GM18873 (cell line): ENCODE measurements around the gene CNNM2.
"Not testable (repeated sequence)": the region's sequence is repeated elsewhere in the genome, so short reads cannot be mapped to it uniquely, and the experiment has no call there.

Experiments
- ATAC-seq: cut with Tn5 transposase; IDR thresholded peaks from one replicate; pipeline ENCODE4 v1.9.1; 2021; ENCODE audit warnings: mild to moderate bottlenecking, moderate library complexity, moderate number of reproducible peaks; ENCODE audit not compliant: unreplicated experiment, low FRiP score

Gene CNNM2

DNA sequence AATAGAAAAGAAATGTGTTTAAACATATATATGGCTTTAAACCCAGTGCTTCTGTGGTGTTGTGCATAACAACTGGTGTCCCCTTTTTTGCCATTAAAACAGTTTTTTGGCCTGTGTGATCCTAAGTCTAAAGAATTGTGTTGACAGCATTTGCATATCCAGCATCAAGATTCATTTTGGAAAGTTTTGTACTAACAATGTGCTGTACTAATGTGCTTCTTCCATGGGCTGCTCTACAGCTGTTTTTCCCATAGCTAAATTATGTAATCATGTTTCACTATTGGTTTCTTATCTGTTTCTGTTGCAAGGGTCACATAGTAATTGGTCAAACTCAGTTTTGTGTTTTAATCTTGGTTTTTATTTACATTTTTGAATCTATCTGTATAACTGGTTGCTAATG is 5.5 kb downstream of the CNNM2 start:
- no peak for ATAC-seq

GRCh38 chr10:102926842-102927241 is 8.7 kb downstream of the CNNM2 start:
- no peak for ATAC-seq

- ATAC-seq, result no peak
These were observed 9.4 kb downstream of the CNNM2 start for GRCh38 chr10:102927311-102928010.

DNA sequence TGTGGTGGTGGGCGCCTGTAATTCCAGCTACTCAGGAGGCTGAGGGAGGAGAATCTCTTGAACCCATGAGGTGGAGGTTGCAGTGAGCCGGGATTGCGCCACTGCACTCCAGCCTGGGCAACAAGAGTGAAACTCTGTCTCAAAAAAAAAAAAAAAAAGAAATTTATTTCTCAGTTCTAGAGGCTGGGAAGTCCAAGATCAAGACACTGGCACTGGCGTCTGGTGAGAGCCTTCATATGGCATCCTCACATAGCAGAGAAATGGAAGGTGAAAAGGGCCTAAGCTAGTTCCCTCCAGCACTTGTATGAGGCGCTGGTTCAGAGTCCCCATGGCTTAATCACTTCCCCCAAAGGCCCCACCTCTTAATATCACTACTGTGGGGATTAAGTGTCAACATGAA is 10.3 kb downstream of the CNNM2 start:
- ATAC-seq, result not testable (repeated sequence)

- no peak for ATAC-seq
These were observed 12.6 kb downstream of the CNNM2 start for GRCh38 chr10:102930720-102931119.

- no peak for ATAC-seq
These were observed 13.5 kb downstream of the CNNM2 start for GRCh38 chr10:102931643-102932042.

DNA sequence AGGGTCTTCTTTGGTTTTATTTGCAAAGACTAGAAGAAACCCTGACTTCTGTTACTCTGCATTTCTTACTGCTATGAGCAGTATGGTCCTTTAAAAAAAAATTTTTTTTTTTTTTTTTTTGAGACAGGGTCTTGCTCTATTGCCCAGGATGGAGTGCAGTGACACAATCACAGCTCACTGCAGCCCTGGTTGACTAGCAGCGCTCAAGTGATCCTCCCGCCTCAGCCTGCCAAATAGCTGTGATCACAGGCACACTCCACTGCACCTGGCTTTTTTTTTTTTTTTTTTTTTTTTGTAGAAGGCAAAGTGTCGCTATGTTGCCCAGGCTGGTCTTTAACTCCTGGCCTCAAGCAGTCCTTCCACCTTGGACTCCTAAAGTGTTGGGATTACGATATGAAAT is 17.4 kb downstream of the CNNM2 start:
- no peak for ATAC-seq

DNA sequence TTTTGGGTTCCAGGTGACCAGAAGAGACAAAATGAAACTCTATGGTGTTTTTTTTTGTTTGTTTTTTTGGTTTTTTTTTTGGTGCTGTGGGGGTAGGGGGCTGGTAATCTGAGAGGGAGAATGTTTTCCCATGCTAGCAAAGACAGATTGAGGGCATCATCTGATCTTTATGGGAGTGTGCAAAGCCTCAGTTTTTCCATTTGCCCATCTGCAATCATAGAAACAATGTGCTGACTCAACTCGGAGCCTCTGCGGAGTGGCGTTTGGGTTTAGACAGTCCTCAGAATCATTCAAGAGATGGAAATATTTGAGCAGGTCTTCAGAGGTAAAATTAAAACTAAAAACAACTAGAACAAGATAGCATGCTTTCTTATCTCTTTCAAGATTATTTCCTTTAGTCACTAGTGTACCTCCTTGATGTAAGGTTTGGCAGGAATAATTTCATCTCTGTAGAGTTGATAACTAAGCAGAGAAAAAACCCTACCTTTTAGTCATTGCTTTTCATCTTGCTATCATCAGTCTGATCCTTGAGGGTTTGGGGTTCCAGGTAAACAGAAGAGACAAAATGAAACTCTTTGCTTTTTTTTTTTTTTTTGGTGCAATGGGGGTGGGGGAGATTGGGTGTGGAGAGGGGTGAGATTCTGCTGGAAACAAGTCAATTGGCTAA is 18.0 kb downstream of the CNNM2 start:
- no peak for ATAC-seq

DNA sequence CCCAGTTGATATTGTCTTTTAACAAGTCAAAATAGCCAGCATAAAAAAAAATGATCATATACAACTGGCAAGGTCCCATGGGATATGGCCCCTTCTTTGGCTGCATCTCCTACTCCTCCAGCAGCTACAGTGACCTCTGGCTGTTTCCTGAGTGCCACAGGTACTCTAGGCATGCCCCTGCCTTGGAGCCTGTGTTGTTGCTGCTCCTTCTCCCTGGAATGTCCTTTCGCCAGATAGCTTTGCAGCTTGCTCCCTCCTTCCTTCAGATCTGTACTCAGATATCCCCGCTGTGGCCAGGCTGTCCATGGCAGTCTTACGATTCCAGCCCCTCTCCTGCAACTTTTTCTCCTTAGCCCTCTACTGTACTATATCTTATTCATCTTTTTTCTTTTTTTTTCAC is 23.3 kb downstream of the CNNM2 start:
- no peak for ATAC-seq

DNA sequence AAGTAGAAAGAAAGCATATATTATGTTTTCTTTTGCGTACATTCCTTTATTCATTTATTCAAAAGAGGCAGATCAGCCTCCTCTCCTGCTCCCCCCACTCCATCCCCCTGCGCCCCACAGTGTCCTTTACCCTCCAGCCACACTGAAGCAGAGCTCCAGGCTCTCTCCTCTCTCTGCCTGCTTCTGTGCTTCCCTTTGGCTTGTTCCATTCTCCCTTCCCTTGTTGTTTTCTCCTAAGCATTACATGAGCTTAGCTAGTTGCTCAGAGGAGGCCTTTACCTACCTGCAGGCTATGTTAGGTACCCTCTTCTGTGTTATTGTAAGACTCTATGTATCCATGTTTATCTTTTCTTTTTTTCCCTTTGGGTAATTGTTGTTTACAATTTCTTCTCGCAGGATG is 27.4 kb downstream of the CNNM2 start:
- no peak for ATAC-seq

DNA sequence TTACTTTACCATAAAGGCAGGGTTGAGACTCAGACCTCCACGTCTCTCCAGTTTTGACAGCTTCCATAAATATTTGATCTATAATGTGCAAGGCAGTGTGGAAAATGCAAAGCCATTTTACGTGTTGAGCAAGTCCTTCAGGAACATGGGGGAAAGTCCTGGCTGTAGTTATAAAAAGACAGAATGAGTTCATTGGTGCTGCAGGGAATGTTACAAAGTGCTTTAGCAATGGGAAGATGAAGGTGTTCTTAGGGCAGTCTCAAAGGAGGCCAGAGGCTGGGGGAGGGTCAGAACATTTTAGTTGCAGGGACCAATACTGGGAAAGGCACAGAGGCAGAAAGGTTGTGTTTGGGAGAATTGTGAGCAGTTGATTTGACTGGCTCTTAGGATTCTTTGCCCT is 27.9 kb downstream of the CNNM2 start:
- ATAC-seq, result no peak

DNA sequence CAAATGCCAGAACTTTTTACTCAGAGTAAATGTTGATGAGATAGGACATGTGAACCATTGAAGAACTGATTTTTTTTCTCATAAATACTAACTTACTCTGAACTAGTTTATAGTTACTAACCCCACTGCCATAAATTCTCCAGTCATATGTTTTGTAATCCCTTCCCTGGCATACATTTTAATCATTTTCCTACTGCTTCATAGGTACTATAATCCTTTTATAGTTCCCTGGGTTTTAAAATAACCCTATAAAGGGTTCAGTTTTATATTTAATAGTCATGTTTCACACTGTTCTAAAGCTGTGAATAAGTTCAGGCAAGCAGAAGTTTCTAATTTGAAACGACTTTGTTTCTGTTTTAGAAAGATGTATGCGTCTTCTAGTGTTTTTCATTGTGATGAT is 28.9 kb downstream of the CNNM2 start:
- no peak for ATAC-seq

GRCh38 chr10:102948176-102948575 is 30.1 kb downstream of the CNNM2 start:
- no peak for ATAC-seq

DNA sequence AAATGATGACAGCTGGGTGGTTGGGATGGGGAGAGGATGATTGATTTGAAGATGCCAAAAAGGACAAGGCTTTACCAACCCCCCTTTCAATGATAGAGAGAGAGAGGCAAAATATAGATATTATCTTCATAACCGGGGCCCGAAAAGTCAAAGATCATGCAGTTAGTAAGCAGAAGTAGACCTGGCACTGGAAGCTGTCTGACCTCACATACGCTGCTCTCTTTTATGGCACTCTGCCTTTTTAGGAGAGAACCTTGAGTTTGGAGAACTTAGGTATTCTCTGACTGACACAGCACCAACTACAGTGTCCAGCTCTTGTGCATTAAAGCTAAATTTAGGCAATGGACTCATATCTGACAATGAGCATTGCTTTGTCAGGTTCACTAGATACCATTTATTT is 30.7 kb downstream of the CNNM2 start:
- ATAC-seq, result no peak

DNA sequence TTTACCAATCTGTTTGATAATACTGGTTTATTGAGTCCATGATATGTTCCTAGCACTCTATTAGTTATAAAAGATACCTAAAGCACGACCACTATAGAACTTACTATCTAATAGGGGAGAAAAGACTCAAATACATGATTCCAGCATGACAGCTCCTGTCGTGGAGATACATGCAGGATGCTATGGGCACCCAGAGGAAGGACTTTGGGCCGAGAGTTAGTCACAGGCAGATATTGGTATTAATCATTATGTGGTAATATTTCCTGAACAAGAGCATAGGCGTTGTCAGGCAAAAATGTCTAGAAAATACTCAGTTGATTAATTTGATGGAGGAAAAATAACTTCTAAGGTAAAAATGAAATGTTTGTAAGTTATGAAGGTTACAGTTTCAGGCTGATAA is 31.8 kb downstream of the CNNM2 start:
- no peak for ATAC-seq

DNA sequence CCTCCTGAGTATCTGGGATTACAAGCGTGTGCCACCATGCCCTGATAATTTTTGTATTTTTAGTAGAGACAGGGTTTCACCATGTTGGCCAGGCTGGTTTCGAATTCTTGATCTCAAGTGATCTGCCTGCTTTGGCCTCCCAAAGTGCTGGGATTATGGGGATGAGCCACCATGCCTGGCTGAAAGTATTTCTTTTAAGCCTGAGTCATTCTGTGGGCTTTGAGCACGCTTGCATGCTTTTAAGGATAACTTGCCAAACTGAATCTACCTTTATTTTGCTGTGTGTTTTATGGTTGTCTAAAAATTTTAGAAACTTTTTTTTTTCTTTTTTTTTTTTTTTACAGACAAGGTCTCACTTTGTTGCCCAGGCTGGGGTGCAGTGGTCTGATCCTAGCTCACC is 33.2 kb downstream of the CNNM2 start:
- ATAC-seq, result no peak

GRCh38 chr10:102959360-102959759 is 41.3 kb downstream of the CNNM2 start:
- ATAC-seq, result no peak

DNA sequence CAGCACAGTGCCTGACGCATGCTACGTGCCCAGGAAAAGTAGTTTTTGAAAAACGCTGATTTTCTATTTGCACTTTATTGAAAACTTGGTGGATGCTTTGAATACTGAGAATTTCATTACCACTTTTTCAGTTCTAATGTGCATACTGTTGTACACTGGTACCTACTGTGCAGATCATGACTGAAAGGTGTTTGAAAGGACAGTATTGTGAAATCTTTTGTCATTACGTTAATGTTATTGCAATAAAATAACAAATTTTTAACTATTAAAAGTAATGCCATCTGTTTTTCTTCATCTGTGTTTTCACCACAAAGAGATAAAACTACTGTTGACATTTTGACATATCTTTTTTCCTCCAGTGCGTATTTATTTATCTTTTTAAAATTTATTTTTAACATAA is 42.1 kb downstream of the CNNM2 start:
- no peak for ATAC-seq

DNA sequence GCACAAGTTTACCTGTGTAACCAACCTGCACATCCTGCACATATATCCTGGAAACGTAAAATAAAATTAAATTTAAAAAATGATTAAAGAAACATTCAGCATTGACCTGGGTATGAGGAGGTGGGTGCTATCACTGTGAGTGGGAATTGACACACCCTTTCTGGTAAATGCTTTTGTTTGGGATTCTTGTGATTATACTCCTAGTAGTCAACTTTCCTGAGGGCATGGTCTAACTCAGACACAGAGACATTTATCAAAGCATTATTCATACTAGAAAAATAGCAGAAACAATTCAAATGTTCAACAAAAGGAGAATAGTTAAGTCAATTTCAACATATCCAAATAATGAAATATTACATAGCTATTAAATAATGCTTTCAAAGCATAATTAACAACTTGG is 44.2 kb downstream of the CNNM2 start:
- ATAC-seq, result no peak

- ATAC-seq, result no peak
These were observed 45.1 kb downstream of the CNNM2 start for GRCh38 chr10:102962951-102963755.

GRCh38 chr10:102963756-102964025 is 45.6 kb downstream of the CNNM2 start:
- no peak for ATAC-seq

- not testable (repeated sequence) for ATAC-seq
These were observed 46.0 kb downstream of the CNNM2 start for GRCh38 chr10:102964064-102964463.
